ENCODE measurements around the gene GPR157. TPM values are rescaled to one million over a fixed set of nuclear protein-coding genes. Genes with fewer than 3 reads are reported as not detected.

GPR157 gene
- total RNA-seq, 1 experiment from 2014 or later, result 1.9 TPM

- no peak for DNase-seq (ENCODE audit: low read depth)
These were observed 41.3 kb downstream of the GPR157 start for GRCh38 chr1:9087411-9088125.

- DNase-seq (ENCODE audit: low read depth), result no peak
These were observed 42.1 kb downstream of the GPR157 start for GRCh38 chr1:9086796-9087195.

GRCh38 chr1:9086045-9086444 lies 42.9 kb downstream of the GPR157 start:
- DNase-seq (ENCODE audit: low read depth), result no peak

GRCh38 chr1:9085306-9085940 lies 43.5 kb downstream of the GPR157 start:
- DNase-seq (ENCODE audit: low read depth), result no peak

GRCh38 chr1:9084906-9085305 lies 44.0 kb downstream of the GPR157 start:
- peak; percentile 70 for DNase-seq (ENCODE audit: low read depth)

- DNase-seq (ENCODE audit: low read depth), result no peak
These were observed 47.4 kb downstream of the GPR157 start for GRCh38 chr1:9081473-9081872.

- peak; percentile 25 for DNase-seq (ENCODE audit: low read depth)
These were observed 48.1 kb downstream of the GPR157 start for GRCh38 chr1:9080705-9081291.

- DNase-seq (ENCODE audit: low read depth), result no peak
These were observed 48.8 kb downstream of the GPR157 start for GRCh38 chr1:9079988-9080704.

- DNase-seq (ENCODE audit: low read depth), result peak; percentile 48
These were observed 50.0 kb downstream of the GPR157 start for GRCh38 chr1:9078752-9079500.

- DNase-seq (ENCODE audit: low read depth), result peak; percentile 77
These were observed 50.7 kb downstream of the GPR157 start for GRCh38 chr1:9078015-9078751.

GRCh38 chr1:9075022-9075421 lies 53.9 kb downstream of the GPR157 start:
- no peak for DNase-seq (ENCODE audit: low read depth)

- DNase-seq (ENCODE audit: low read depth), result no peak
These were observed 55.8 kb downstream of the GPR157 start for GRCh38 chr1:9073143-9073542.

GRCh38 chr1:9071554-9072235 lies 57.2 kb downstream of the GPR157 start:
- no peak for DNase-seq (ENCODE audit: low read depth)

- no peak for DNase-seq (ENCODE audit: low read depth)
These were observed 58.4 kb downstream of the GPR157 start for GRCh38 chr1:9070486-9070885.

- no peak for DNase-seq (ENCODE audit: low read depth)
These were observed 59.4 kb downstream of the GPR157 start, which contains the start of gene SLC2A5 for GRCh38 chr1:9069326-9070100. SLC2A5 (minus strand) TSS chr1:9069635; CDS start chr1:9069536, 99 bp downstream.

GRCh38 chr1:9068981-9069325 lies 59.9 kb downstream of the GPR157 start:
- no peak for DNase-seq (ENCODE audit: low read depth)

GRCh38 chr1:9066945-9067807 lies 61.7 kb downstream of the GPR157 start:
- DNase-seq (ENCODE audit: low read depth), result peak; percentile 58

- DNase-seq (ENCODE audit: low read depth), result no peak
These were observed 63.6 kb downstream of the GPR157 start for GRCh38 chr1:9065213-9065751.

All from LHCN-M2 (cell line).